WERI-Rb-1 (cell line): ENCODE results near the gene OGG1.
"Not testable (repeated sequence)": the region's sequence is repeated elsewhere in the genome, so short reads cannot be mapped to it uniquely, and the experiment has no call there.

Experiments used
- DNase-seq: peaks from one replicate; pipeline ENCODE4 v3.0.0-alpha.2; 2020
- H3K27ac ChIP-seq: fragments of 250-450 bp; sonication (Bioruptor Pico); 2 replicates; pipeline ENCODE4 v1.5.1; 2020; ENCODE audit warnings: mild to moderate bottlenecking, moderate library complexity
- H3K27me3 ChIP-seq: fragments of 250-450 bp; sonication (Bioruptor Pico); 2 replicates; pipeline ENCODE4 v1.5.1; 2021; ENCODE audit warnings: mild to moderate bottlenecking, low read depth, moderate library complexity; ENCODE audit not compliant: insufficient read depth, severe bottlenecking
- H3K36me3 ChIP-seq: fragments of 250-450 bp; sonication (Bioruptor Pico); 2 replicates; pipeline ENCODE4 v1.5.1; 2020; ENCODE audit warnings: mild to moderate bottlenecking, moderate library complexity
- H3K4me3 ChIP-seq: 2 replicates; pipeline ENCODE4 v1.5.1; 2011; ENCODE audit warnings: low read depth, mild to moderate bottlenecking, control low read depth, low read length
- H3K9me3 ChIP-seq: fragments of 250-450 bp; sonication (Bioruptor Pico); 2 replicates; pipeline ENCODE4 v1.5.1; 2021; ENCODE audit warnings: mild to moderate bottlenecking, moderate library complexity; ENCODE audit not compliant: severe bottlenecking
- TF ChIP-seq, protein P1 (sequence below): IDR thresholded peaks from 2 replicates; pipeline ENCODE4 v1.5.1; 2011; ENCODE audit warnings: low read depth, mild to moderate bottlenecking, control low read depth, inconsistent platforms, low read length

OGG1 gene

DNA sequence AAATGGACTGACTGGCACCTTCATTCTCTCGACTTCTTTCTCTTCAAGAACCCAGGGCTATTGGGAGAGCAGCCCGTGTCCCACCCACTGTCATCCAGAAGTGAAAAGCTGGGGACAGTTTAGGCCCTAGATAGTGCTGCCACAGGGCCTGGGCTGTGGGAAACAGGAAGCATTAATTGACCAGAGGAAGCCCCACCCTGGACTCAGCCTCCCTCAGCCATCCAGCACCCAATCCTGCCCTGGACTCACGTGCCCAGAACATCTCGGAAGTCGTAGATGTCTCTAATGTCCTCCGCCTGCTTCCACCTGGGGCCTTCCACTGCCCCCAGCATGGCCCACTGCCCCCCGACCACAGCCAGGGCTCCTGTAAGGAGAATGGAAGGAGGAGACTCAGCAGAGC is 17.7 kb downstream of the OGG1 start:
- peaks cover 12% of the 10 kb centered on the region for H3K36me3 ChIP-seq
- no peaks in the 10 kb centered on the region for H3K9me3 ChIP-seq
- TF ChIP-seq, protein P1, sequence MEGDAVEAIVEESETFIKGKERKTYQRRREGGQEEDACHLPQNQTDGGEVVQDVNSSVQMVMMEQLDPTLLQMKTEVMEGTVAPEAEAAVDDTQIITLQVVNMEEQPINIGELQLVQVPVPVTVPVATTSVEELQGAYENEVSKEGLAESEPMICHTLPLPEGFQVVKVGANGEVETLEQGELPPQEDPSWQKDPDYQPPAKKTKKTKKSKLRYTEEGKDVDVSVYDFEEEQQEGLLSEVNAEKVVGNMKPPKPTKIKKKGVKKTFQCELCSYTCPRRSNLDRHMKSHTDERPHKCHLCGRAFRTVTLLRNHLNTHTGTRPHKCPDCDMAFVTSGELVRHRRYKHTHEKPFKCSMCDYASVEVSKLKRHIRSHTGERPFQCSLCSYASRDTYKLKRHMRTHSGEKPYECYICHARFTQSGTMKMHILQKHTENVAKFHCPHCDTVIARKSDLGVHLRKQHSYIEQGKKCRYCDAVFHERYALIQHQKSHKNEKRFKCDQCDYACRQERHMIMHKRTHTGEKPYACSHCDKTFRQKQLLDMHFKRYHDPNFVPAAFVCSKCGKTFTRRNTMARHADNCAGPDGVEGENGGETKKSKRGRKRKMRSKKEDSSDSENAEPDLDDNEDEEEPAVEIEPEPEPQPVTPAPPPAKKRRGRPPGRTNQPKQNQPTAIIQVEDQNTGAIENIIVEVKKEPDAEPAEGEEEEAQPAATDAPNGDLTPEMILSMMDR: no peak
- H3K27me3 ChIP-seq: no peaks in the 10 kb centered on the region
- H3K4me3 ChIP-seq: no peak overlapping the region
- no peak overlapping the region for H3K27ac ChIP-seq
- DNase-seq: no peak

DNA sequence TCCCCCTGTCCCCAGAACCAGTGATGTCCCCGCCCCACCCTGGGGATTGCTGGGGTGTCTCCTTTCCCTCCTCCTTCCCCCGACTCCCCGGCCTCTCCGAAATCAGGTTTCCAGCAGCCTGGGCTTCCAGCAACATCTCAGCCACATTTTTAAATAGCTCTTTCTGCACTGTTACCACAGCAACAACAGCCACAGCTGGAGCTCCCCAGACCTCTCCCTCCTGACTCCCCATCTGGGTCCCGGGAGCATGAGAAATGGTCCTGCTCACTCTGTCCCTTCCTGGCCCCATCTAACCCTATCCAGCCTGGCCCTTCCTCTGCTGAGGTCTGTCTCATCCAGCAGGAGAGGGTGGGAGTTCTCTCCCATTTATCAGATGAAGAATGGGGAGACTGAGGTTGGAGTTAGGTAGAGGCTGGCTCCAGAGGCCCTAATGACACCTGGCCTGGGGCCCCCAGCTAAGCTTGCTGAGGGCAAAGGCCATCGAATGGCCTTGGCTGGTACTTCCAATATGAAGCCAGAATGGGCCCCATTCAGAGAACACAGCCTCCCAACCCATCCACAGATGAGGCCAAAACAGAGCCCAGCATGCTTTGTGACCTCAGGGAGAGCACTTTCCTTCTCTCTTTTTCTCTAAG is 18.5 kb downstream of the OGG1 start:
- Histone ChIP-seq H3K36me3 (peaks cover 9% of the 10 kb centered on the region), H3K27ac (no peak overlapping the region), H3K27me3 (no peaks in the 10 kb centered on the region), H3K4me3 (no peak overlapping the region), H3K9me3 (no peaks in the 10 kb centered on the region)
- no peak for DNase-seq
- TF ChIP-seq, protein P1: no peak

GRCh38 chr3:9769012-9769411 is 19.3 kb downstream of the OGG1 start:
- no peak for DNase-seq
- TF ChIP-seq, protein P1: no peak
- no peaks in the 10 kb centered on the region for H3K27me3 ChIP-seq
- H3K36me3 ChIP-seq: peaks cover 9% of the 10 kb centered on the region
- H3K9me3 ChIP-seq: no peaks in the 10 kb centered on the region
- peak overlapping the region; percentile 56 for H3K4me3 ChIP-seq
- no peak overlapping the region for H3K27ac ChIP-seq

GRCh38 chr3:9769426-9770275 is 19.9 kb downstream of the OGG1 start, which contains the start of gene CAMK1:
TSS of gene CAMK1 (minus strand) at chr3:9769947. CDS start at chr3:9767749, 2,198 bp downstream.
- H3K27me3 ChIP-seq: no peaks in the 10 kb centered on the region
- H3K4me3 ChIP-seq: peak within 1 kb of the TSS; percentile 56
- peak within 1 kb of the TSS; percentile 63 for H3K27ac ChIP-seq
- peaks cover 9% of the 10 kb centered on the region for H3K36me3 ChIP-seq
- no peaks in the 10 kb centered on the region for H3K9me3 ChIP-seq
- TF ChIP-seq, protein P1: no peak
- peak; percentile 79 for DNase-seq

DNA sequence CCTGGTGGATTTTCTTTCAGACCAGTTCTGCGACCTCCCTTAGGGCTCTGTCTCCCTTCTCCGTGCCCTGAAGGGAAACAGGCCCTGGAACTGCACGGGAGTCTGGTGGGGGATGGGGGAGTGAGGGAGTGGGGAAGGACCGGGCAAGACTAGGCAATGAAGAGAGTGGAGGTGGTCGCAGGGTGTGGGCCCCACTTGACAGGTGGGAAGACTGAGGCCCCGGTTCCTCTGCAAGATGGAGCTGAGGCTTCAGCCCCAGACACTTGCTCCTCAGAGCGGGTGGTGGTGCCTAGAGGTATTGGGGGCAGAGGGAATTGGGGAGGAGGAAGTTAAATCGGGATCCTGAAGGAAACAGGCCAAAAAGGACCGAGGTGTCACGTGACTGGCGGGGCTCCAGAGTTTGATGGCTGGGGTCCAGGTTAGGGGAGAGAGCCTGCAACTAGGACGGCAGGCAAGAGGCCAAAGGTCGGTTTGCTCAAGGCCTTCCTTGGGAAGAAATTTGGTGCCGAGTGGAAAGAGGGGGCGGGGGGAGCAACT is 20.6 kb downstream of the OGG1 start:
- Histone ChIP-seq H3K4me3 (peak overlapping the region; percentile 56), H3K36me3 (peaks cover 6% of the 10 kb centered on the region), H3K27me3 (no peaks in the 10 kb centered on the region), H3K9me3 (no peaks in the 10 kb centered on the region), H3K27ac (no peak overlapping the region)
- no peak for DNase-seq
- TF ChIP-seq, protein P1: no peak

DNA sequence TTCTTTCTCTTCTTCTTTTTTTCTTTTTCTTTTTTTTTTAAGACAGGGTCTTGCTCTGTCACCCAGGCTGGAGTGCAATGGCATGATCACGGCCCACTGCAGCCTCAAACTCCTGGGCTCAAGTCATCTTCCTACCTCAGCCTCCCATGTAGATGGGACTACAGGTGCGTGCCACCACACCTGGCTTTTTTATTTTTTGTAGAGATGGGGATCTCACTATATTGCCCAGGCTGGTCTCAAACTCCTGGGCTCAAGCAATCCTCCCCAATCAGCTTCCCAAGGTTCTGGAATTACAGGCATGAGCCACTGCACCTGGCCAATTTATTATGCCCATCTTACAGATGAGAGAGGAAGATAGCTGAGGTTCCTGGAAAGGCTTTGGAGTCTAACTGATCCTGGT is 21.3 kb downstream of the OGG1 start:
- not testable (repeated sequence) for H3K27ac ChIP-seq, H3K27me3 ChIP-seq, H3K36me3 ChIP-seq, H3K4me3 ChIP-seq, H3K9me3 ChIP-seq, DNase-seq
